Lower leg skin (tissue), 3 donors: Measurements from ENCODE around the gene ZDHHC14.

ENCODE experiments used
- POLR2A ChIP-seq, 2 donors: fragments of 450-650 bp; IDR thresholded peaks; one replicate each; pipeline ENCODE4 v1.6.1; 2016 to 2017; ENCODE audit warnings: antibody characterized with exemption in 2 of 2, mild to moderate bottlenecking in 1 of 2, moderate library complexity in 1 of 2
- TF ChIP-seq, protein P1 (sequence below), 3 donors: fragments of 450-650 bp; IDR thresholded peaks; one replicate each; pipeline ENCODE4 v1.5.1; 2016; ENCODE audit warnings: antibody characterized with exemption in 3 of 3, mild to moderate bottlenecking in 3 of 3, moderate library complexity in 2 of 3

DNA sequence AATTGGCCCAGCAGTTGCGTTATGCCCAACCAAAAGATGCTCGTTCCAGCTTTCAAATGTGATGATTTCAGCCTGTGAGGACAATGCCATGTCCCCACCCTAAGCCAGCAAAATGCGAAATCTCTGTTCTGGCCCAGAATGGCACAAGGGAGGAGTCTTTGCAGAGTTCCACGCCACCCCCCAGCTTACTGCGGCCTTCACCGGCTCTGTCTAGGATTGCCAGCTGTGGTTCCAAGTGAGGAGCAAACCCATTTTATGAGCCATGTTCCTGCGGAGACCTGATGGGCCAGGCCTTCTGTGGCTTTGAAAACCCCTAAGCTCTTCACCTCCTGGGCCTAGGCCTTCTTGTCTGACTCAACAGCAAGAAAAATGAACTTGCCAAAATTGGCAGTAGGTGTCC, 295.3 kb downstream of the ZDHHC14 start:
- TF ChIP-seq, protein P1, sequence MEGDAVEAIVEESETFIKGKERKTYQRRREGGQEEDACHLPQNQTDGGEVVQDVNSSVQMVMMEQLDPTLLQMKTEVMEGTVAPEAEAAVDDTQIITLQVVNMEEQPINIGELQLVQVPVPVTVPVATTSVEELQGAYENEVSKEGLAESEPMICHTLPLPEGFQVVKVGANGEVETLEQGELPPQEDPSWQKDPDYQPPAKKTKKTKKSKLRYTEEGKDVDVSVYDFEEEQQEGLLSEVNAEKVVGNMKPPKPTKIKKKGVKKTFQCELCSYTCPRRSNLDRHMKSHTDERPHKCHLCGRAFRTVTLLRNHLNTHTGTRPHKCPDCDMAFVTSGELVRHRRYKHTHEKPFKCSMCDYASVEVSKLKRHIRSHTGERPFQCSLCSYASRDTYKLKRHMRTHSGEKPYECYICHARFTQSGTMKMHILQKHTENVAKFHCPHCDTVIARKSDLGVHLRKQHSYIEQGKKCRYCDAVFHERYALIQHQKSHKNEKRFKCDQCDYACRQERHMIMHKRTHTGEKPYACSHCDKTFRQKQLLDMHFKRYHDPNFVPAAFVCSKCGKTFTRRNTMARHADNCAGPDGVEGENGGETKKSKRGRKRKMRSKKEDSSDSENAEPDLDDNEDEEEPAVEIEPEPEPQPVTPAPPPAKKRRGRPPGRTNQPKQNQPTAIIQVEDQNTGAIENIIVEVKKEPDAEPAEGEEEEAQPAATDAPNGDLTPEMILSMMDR (IDR thresholded peaks at IDR 0.05), result no peak
- TF ChIP-seq POLR2A (IDR thresholded peaks at IDR 0.05), result no peak
